ENCODE data around the gene PPM1F. TPM values are rescaled to one million over a fixed set of nuclear protein-coding genes. Genes with fewer than 3 reads are reported as not detected.
"Not testable (repeated sequence)": the region's sequence is repeated elsewhere in the genome, so short reads cannot be mapped to it uniquely, and the experiment has no call there.

The PPM1F gene
- total RNA-seq, 4 donors from 2014 or later = 22.9 to 78.0 (median 36.8) TPM

- Histone ChIP-seq H3K27ac (no peak overlapping the region), H3K9me3 (no peaks in the 10 kb centered on the region), H3K4me1 (peaks cover 0 to 3% (median 0%) of the 10 kb centered on the region in 3 donors), H3K27me3 (no peaks in the 10 kb centered on the region), H3K36me3 (no peaks in the 10 kb centered on the region), H3K4me3 (no peak overlapping the region)
- 96 to 100% methylated on average over 3 to 7 of the region's 7 CpGs for WGBS, 2 donors (ENCODE audit: low coverage in 1 of 2)
- no peak for TF ChIP-seq EP300 (IDR thresholded peaks at IDR 0.05)
- ATAC-seq = no peak
These were observed 79.0 kb downstream of the PPM1F start for GRCh38 chr22:21873619-21874018.

DNA sequence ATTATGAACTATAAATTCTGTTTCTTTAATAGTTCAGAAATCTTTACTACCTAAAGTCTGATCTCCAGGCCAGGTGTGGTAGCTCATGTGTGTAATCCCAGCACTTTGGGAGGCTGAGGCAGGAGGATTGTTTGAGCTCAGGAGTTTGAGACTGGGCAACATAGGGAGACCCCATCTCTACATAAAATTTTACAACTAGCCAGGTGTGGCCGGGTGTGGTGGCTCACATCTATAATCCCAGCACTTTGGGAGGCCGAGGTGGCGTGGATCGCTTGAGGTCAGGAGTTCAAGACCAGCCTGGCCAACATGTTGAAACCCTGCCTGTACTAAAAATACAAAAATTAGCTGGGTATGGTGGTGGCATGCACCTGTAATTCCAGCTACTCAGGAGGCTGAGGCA is 79.9 kb downstream of the PPM1F start:
- WGBS, 2 donors (ENCODE audit: low coverage in 1 of 2) = 90% methylated on average over 2 of the region's 4 CpGs; no CpG with 5 or more reads in 1 of the 2 donors
- not testable (repeated sequence) for ATAC-seq, H3K4me3 ChIP-seq, H3K36me3 ChIP-seq, H3K27ac ChIP-seq, H3K27me3 ChIP-seq, H3K9me3 ChIP-seq
- H3K4me1 ChIP-seq = peaks cover 0 to 11% (median 4%) of the 10 kb centered on the region in 3 donors

Other genes starting within 250 kb of the PPM1F start
- gene YPEL1, start 217.1 kb downstream of the PPM1F start, total RNA-seq = 10 to 100 TPM; 11.6 to 23.1 (median 15.8) TPM
- 10 to 100 TPM; 40.3 to 70.8 (median 57.4) TPM for gene MAPK1, start 85.2 kb downstream of the PPM1F start, total RNA-seq
- gene TOP3B, start 29.9 kb upstream of the PPM1F start, total RNA-seq = 10 to 100 TPM in 3 of 4 donors, 1 to 10 TPM in 1; 8.9 to 24.9 (median 18.6) TPM